Measurements from ENCODE around the gene HIRIP3.
A peak's percentile ranks its signal among the peaks of the same experiment; 100 is the strongest.

Gene HIRIP3

GRCh38 chr16:30030841-30031413 lies 35.5 kb upstream of the HIRIP3 start, which contains the start of gene TLCD3B:
Gene TLCD3B (minus strand): TSS chr16:30031271. CDS start chr16:30030527, 744 bp downstream.
- Histone ChIP-seq H3K27me3 (ENCODE audit: insufficient read depth, insufficient read length) (peaks cover 18% of the 10 kb centered on the region), H3K4me3 (ENCODE audit: insufficient read length, low read depth) (peak within 1 kb of the TSS; percentile 39), H3K36me3 (ENCODE audit: insufficient read depth, insufficient read length, low read length) (no peaks in the 10 kb centered on the region), H3K4me1 (ENCODE audit: insufficient read depth, insufficient read length) (peaks cover 14% of the 10 kb centered on the region), H3K9ac (ENCODE audit: insufficient read length, low read depth) (peak within 1 kb of the TSS; percentile 66), H3K9me3 (ENCODE audit: insufficient read depth, low read length) (no peaks in the 10 kb centered on the region)
- no peak for DNase-seq (ENCODE audit: low read depth, low spot score)
- TF ChIP-seq YY1 (IDR thresholded peaks at IDR 0.05; ENCODE audit: insufficient read depth, insufficient read length), result no peak
- TF ChIP-seq SUZ12 (IDR thresholded peaks at IDR 0.05; ENCODE audit: extremely low read depth, insufficient read depth, insufficient read length), result no peak
- no peak for TF ChIP-seq ZNF274 (IDR thresholded peaks at IDR 0.05; ENCODE audit: low read depth, low read length)

- Histone ChIP-seq H3K4me3 (ENCODE audit: insufficient read length, low read depth) (peak overlapping the region; percentile 19), H3K9me3 (ENCODE audit: insufficient read depth, low read length) (no peaks in the 10 kb centered on the region), H3K27me3 (ENCODE audit: insufficient read depth, insufficient read length) (peaks cover 18% of the 10 kb centered on the region), H3K36me3 (ENCODE audit: insufficient read depth, insufficient read length, low read length) (no peaks in the 10 kb centered on the region), H3K4me1 (ENCODE audit: insufficient read depth, insufficient read length) (peaks cover 14% of the 10 kb centered on the region), H3K9ac (ENCODE audit: insufficient read length, low read depth) (peak overlapping the region; percentile 2)
- TF ChIP-seq YY1 (IDR thresholded peaks at IDR 0.05; ENCODE audit: insufficient read depth, insufficient read length), result no peak
- no peak for DNase-seq (ENCODE audit: low read depth, low spot score)
Observed at GRCh38 chr16:30030011-30030685, 34.7 kb upstream of the HIRIP3 start.

GRCh38 chr16:30028438-30029076 lies 33.1 kb upstream of the HIRIP3 start:
- Histone ChIP-seq H3K9ac (ENCODE audit: insufficient read length, low read depth) (no peak overlapping the region), H3K4me1 (ENCODE audit: insufficient read depth, insufficient read length) (peaks cover 14% of the 10 kb centered on the region), H3K36me3 (ENCODE audit: insufficient read depth, insufficient read length, low read length) (no peaks in the 10 kb centered on the region), H3K4me3 (ENCODE audit: insufficient read length, low read depth) (no peak overlapping the region), H3K9me3 (ENCODE audit: insufficient read depth, low read length) (no peaks in the 10 kb centered on the region), H3K27me3 (ENCODE audit: insufficient read depth, insufficient read length) (peaks cover 18% of the 10 kb centered on the region)
- DNase-seq (ENCODE audit: low read depth, low spot score), result no peak
- TF ChIP-seq YY1 (IDR thresholded peaks at IDR 0.05; ENCODE audit: insufficient read depth, insufficient read length), result no peak
- no peak for TF ChIP-seq ZNF274 (IDR thresholded peaks at IDR 0.05; ENCODE audit: low read depth, low read length)
- no peak for TF ChIP-seq SUZ12 (IDR thresholded peaks at IDR 0.05; ENCODE audit: extremely low read depth, insufficient read depth, insufficient read length)

GRCh38 chr16:30027588-30028437 lies 32.4 kb upstream of the HIRIP3 start:
- peaks cover 14% of the 10 kb centered on the region for H3K4me1 ChIP-seq (ENCODE audit: insufficient read depth, insufficient read length)
- H3K9me3 ChIP-seq (ENCODE audit: insufficient read depth, low read length), result no peaks in the 10 kb centered on the region
- H3K4me3 ChIP-seq (ENCODE audit: insufficient read length, low read depth), result no peak overlapping the region
- peaks cover 18% of the 10 kb centered on the region for H3K27me3 ChIP-seq (ENCODE audit: insufficient read depth, insufficient read length)
- DNase-seq (ENCODE audit: low read depth, low spot score), result no peak
- H3K9ac ChIP-seq (ENCODE audit: insufficient read length, low read depth), result no peak overlapping the region
- TF ChIP-seq YY1 (IDR thresholded peaks at IDR 0.05; ENCODE audit: insufficient read depth, insufficient read length) (no peak), ZNF274 (IDR thresholded peaks at IDR 0.05; ENCODE audit: low read depth, low read length) (no peak), SUZ12 (IDR thresholded peaks at IDR 0.05; ENCODE audit: extremely low read depth, insufficient read depth, insufficient read length) (no peak)
- H3K36me3 ChIP-seq (ENCODE audit: insufficient read depth, insufficient read length, low read length), result no peaks in the 10 kb centered on the region

- Histone ChIP-seq H3K4me1 (ENCODE audit: insufficient read depth, insufficient read length) (peaks cover 8% of the 10 kb centered on the region), H3K27me3 (ENCODE audit: insufficient read depth, insufficient read length) (peaks cover 16% of the 10 kb centered on the region), H3K36me3 (ENCODE audit: insufficient read depth, insufficient read length, low read length) (no peaks in the 10 kb centered on the region), H3K4me3 (ENCODE audit: insufficient read length, low read depth) (no peak overlapping the region), H3K9me3 (ENCODE audit: insufficient read depth, low read length) (no peaks in the 10 kb centered on the region), H3K9ac (ENCODE audit: insufficient read length, low read depth) (no peak overlapping the region)
- TF ChIP-seq SUZ12 (IDR thresholded peaks at IDR 0.05; ENCODE audit: extremely low read depth, insufficient read depth, insufficient read length) (no peak), YY1 (IDR thresholded peaks at IDR 0.05; ENCODE audit: insufficient read depth, insufficient read length) (no peak), ZNF274 (IDR thresholded peaks at IDR 0.05; ENCODE audit: low read depth, low read length) (no peak)
- DNase-seq (ENCODE audit: low read depth, low spot score), result no peak
Observed at GRCh38 chr16:30026449-30026848, 31.0 kb upstream of the HIRIP3 start.

GRCh38 chr16:30025574-30025973 lies 30.2 kb upstream of the HIRIP3 start:
- Histone ChIP-seq H3K4me3 (ENCODE audit: insufficient read length, low read depth) (no peak overlapping the region), H3K4me1 (ENCODE audit: insufficient read depth, insufficient read length) (peaks cover 8% of the 10 kb centered on the region), H3K9me3 (ENCODE audit: insufficient read depth, low read length) (no peaks in the 10 kb centered on the region), H3K9ac (ENCODE audit: insufficient read length, low read depth) (no peak overlapping the region), H3K36me3 (ENCODE audit: insufficient read depth, insufficient read length, low read length) (no peaks in the 10 kb centered on the region), H3K27me3 (ENCODE audit: insufficient read depth, insufficient read length) (peaks cover 11% of the 10 kb centered on the region)
- no peak for DNase-seq (ENCODE audit: low read depth, low spot score)
- TF ChIP-seq SUZ12 (IDR thresholded peaks at IDR 0.05; ENCODE audit: extremely low read depth, insufficient read depth, insufficient read length) (no peak), YY1 (IDR thresholded peaks at IDR 0.05; ENCODE audit: insufficient read depth, insufficient read length) (no peak), ZNF274 (IDR thresholded peaks at IDR 0.05; ENCODE audit: low read depth, low read length) (no peak)

Data from NT2/D1 (cell line).